NCI-H1092 treated with DMSO at 0.1 percent for 48 hours (cell line): ENCODE data around the gene CCL28.
A peak's percentile ranks its signal among the peaks of the same experiment; 100 is the strongest.
"Not testable (repeated sequence)": the region's sequence is repeated elsewhere in the genome, so short reads cannot be mapped to it uniquely, and the experiment has no call there.

Experiments
- DNase-seq: peaks from one replicate; lab custom pipeline; 2025; lab: John Stamatoyannopoulos, UW

Gene CCL28

GRCh38 chr5:43409809-43410271 lies 2.4 kb downstream of the CCL28 start:
- DNase-seq = peak; percentile 67

GRCh38 chr5:43402524-43403066 lies 9.6 kb downstream of the CCL28 start:
- not testable (repeated sequence) for DNase-seq

- DNase-seq = no peak
Measured at GRCh38 chr5:43401827-43402226, 10.4 kb downstream of the CCL28 start.

GRCh38 chr5:43400082-43400481 lies 12.1 kb downstream of the CCL28 start:
- DNase-seq = no peak

- DNase-seq = no peak
Measured at GRCh38 chr5:43396762-43397304, 15.4 kb downstream of the CCL28 start.

- no peak for DNase-seq
Measured at GRCh38 chr5:43390471-43390870, 21.7 kb downstream of the CCL28 start.

- DNase-seq = peak; percentile 73
Measured at GRCh38 chr5:43389679-43390329, 22.4 kb downstream of the CCL28 start.

- DNase-seq = no peak
Measured at GRCh38 chr5:43386960-43387362, 25.2 kb downstream of the CCL28 start.

GRCh38 chr5:43376496-43377140 lies 35.6 kb downstream of the CCL28 start:
- DNase-seq = no peak

- no peak for DNase-seq
Measured at GRCh38 chr5:43371821-43372220, 40.4 kb downstream of the CCL28 start.

GRCh38 chr5:43370352-43370751 lies 41.8 kb downstream of the CCL28 start:
- no peak for DNase-seq

GRCh38 chr5:43369651-43370050 lies 42.5 kb downstream of the CCL28 start:
- DNase-seq = no peak

- DNase-seq = no peak
Measured at GRCh38 chr5:43367909-43368669, 44.1 kb downstream of the CCL28 start.

- no peak for DNase-seq
Measured at GRCh38 chr5:43367453-43367852, 44.7 kb downstream of the CCL28 start.

GRCh38 chr5:43366680-43367246 lies 45.4 kb downstream of the CCL28 start:
- DNase-seq = not testable (repeated sequence)

- DNase-seq = not testable (repeated sequence)
Measured at GRCh38 chr5:43365155-43365554, 47.0 kb downstream of the CCL28 start.

- DNase-seq = no peak
Measured at GRCh38 chr5:43363445-43364152, 48.6 kb downstream of the CCL28 start.

- no peak for DNase-seq
Measured at GRCh38 chr5:43362725-43363435, 49.3 kb downstream of the CCL28 start.

GRCh38 chr5:43358726-43359125 lies 53.5 kb downstream of the CCL28 start:
- no peak for DNase-seq

- DNase-seq = no peak
Measured at GRCh38 chr5:43358301-43358700, 53.9 kb downstream of the CCL28 start.

- no peak for DNase-seq
Measured at GRCh38 chr5:43357878-43358281, 54.3 kb downstream of the CCL28 start.
